Fibroblast of lung (primary cell): Measurements from ENCODE around the gene KCNMA1.

Experiments
- EZH2 ChIP-seq: IDR thresholded peaks from 2 replicates; pipeline ENCODE4 v1.5.1; 2012; ENCODE audit warnings: low read length, control low read depth, mild to moderate bottlenecking; ENCODE audit errors: missing control alignments
- TF ChIP-seq, protein P1 (sequence below), 2 donors: IDR thresholded peaks in 1 of 2; conservative IDR thresholded peaks in 1 of 2; 1 replicate in 1 of 2; 2 replicates in 1 of 2; pipeline ENCODE4 v1.5.1; 2011 to 2012; ENCODE audit warnings: low read length in 2 of 2, control low read depth in 1 of 2, inconsistent platforms in 1 of 2, low read depth in 1 of 2, mild to moderate bottlenecking in 1 of 2

DNA sequence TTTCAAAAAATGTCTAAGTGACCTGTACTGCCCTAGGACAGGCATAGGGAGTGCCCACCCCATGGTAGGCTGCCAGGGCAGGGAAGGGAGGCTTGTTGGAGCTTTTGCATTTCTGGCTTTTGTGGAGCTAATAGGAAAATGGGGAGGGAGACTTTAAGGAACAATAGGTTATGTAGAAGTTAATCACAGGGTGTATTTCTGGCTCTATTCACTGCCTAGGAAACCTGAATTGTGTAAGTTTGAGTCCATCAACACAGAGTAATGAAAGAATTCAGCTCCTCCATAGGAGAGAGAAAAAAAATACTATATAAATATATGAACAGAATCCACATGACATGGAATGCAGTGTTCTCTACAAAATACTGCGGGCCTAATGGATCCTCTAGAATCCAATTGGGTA is 661.5 kb downstream of the KCNMA1 start:
- TF ChIP-seq, protein P1, sequence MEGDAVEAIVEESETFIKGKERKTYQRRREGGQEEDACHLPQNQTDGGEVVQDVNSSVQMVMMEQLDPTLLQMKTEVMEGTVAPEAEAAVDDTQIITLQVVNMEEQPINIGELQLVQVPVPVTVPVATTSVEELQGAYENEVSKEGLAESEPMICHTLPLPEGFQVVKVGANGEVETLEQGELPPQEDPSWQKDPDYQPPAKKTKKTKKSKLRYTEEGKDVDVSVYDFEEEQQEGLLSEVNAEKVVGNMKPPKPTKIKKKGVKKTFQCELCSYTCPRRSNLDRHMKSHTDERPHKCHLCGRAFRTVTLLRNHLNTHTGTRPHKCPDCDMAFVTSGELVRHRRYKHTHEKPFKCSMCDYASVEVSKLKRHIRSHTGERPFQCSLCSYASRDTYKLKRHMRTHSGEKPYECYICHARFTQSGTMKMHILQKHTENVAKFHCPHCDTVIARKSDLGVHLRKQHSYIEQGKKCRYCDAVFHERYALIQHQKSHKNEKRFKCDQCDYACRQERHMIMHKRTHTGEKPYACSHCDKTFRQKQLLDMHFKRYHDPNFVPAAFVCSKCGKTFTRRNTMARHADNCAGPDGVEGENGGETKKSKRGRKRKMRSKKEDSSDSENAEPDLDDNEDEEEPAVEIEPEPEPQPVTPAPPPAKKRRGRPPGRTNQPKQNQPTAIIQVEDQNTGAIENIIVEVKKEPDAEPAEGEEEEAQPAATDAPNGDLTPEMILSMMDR (conservative IDR thresholded peaks at IDR 0.05 in 1 of 2, IDR thresholded peaks at IDR 0.05 in 1 of 2; ENCODE audit: low read depth in 1 of 2, low read length in 2 of 2) = no peak
- no peak for TF ChIP-seq EZH2
